Activated CD4-positive, alpha-beta T cell treated with anti-CD3 and anti-CD28 coated beads, Interleukin-2, amount 10 ng/mL, durations not matched to agents 24 days and 14 days (primary cell): ENCODE results near the gene CMTM5. TPM values are rescaled to one million over a fixed set of nuclear protein-coding genes. Genes with fewer than 3 reads are reported as not detected.
A peak's percentile ranks its signal among the peaks of the same experiment; 100 is the strongest.
"Not testable (repeated sequence)": the region's sequence is repeated elsewhere in the genome, so short reads cannot be mapped to it uniquely, and the experiment has no call there.

Experiments used
- DNase-seq: peaks from one replicate; pipeline ENCODE4 v3.0.0; 2022
- H3K27ac Mint-ChIP-seq: one replicate; pipeline ENCODE4 v1.8.0; 2022; ENCODE audit warnings: mild to moderate bottlenecking, mixed read lengths
- H3K27me3 Mint-ChIP-seq: one replicate; pipeline ENCODE4 v1.8.0; 2022; ENCODE audit warnings: mixed read lengths
- H3K36me3 Mint-ChIP-seq: one replicate; pipeline ENCODE4 v1.8.0; 2022; ENCODE audit warnings: low read depth, mild to moderate bottlenecking, mixed read lengths
- H3K4me1 Mint-ChIP-seq: one replicate; pipeline ENCODE4 v1.8.0; 2021; ENCODE audit warnings: mixed read lengths
- H3K4me3 Mint-ChIP-seq: one replicate; pipeline ENCODE4 v1.8.0; 2022; ENCODE audit warnings: mild to moderate bottlenecking, moderate library complexity, mixed read lengths
- H3K9me3 Mint-ChIP-seq: one replicate; pipeline ENCODE4 v1.8.0; 2021; ENCODE audit warnings: mixed read lengths
- intact Hi-C: fragments of 100-400 bp; cut with micrococcal nuclease; formaldehyde crosslinking; loops from one replicate; pipeline ENCODE4 v1.15.1; 2023
- total RNA-seq: library from RNA; stranded (reverse); gene quantifications from 2 replicates; pipeline ENCODE4 v1.2.3, GENCODE V29; 2022

CMTM5 gene
- total RNA-seq, 1 donor from 2014 or later = not detected

- Mint-ChIP-seq H3K27me3 (no peaks in the 10 kb centered on the region), H3K4me3 (no peak overlapping the region), H3K9me3 (no peaks in the 10 kb centered on the region), H3K36me3 (no peaks in the 10 kb centered on the region), H3K4me1 (peaks cover 2% of the 10 kb centered on the region), H3K27ac (no peak overlapping the region)
- intact Hi-C loops = no loop called here
- DNase-seq = no peak
Measured at GRCh38 chr14:23414906-23415820, 38.3 kb downstream of the CMTM5 start.

GRCh38 chr14:23415821-23416778 is 39.3 kb downstream of the CMTM5 start:
- no peaks in the 10 kb centered on the region for H3K9me3 Mint-ChIP-seq
- intact Hi-C loops = no loop called here
- H3K4me1 Mint-ChIP-seq = peaks cover 7% of the 10 kb centered on the region
- H3K4me3 Mint-ChIP-seq = no peak overlapping the region
- no peak for DNase-seq
- no peaks in the 10 kb centered on the region for H3K36me3 Mint-ChIP-seq
- H3K27me3 Mint-ChIP-seq = no peaks in the 10 kb centered on the region
- no peak overlapping the region for H3K27ac Mint-ChIP-seq

GRCh38 chr14:23416801-23417200 is 40.0 kb downstream of the CMTM5 start:
- Mint-ChIP-seq H3K4me3 (no peak overlapping the region), H3K9me3 (no peaks in the 10 kb centered on the region), H3K27ac (no peak overlapping the region), H3K4me1 (peaks cover 13% of the 10 kb centered on the region), H3K36me3 (no peaks in the 10 kb centered on the region), H3K27me3 (no peaks in the 10 kb centered on the region)
- intact Hi-C loops = no loop called here
- no peak for DNase-seq

- H3K4me1 Mint-ChIP-seq = peaks cover 17% of the 10 kb centered on the region
- H3K36me3 Mint-ChIP-seq, DNase-seq, H3K27me3 Mint-ChIP-seq, H3K9me3 Mint-ChIP-seq, H3K4me3 Mint-ChIP-seq, intact Hi-C loops, H3K27ac Mint-ChIP-seq: not testable (repeated sequence)
Measured at GRCh38 chr14:23417269-23417668, 40.4 kb downstream of the CMTM5 start.

- Mint-ChIP-seq H3K36me3 (no peaks in the 10 kb centered on the region), H3K27ac (no peak overlapping the region)
- intact Hi-C loops = no loop called here
Measured at GRCh38 chr14:23418021-23418420, 41.2 kb downstream of the CMTM5 start.

GRCh38 chr14:23419646-23420045 is 42.8 kb downstream of the CMTM5 start:
- H3K9me3 Mint-ChIP-seq, intact Hi-C loops, DNase-seq, H3K27me3 Mint-ChIP-seq, H3K36me3 Mint-ChIP-seq, H3K4me3 Mint-ChIP-seq: not testable (repeated sequence)
- peak overlapping the region; percentile 68 for H3K27ac Mint-ChIP-seq
- H3K4me1 Mint-ChIP-seq = peaks cover 17% of the 10 kb centered on the region

More at GRCh38 chr14:23418021-23418420, 41.2 kb downstream of the CMTM5 start:
- H3K4me3 Mint-ChIP-seq = no peak overlapping the region
- no peaks in the 10 kb centered on the region for H3K9me3 Mint-ChIP-seq
- no peak for DNase-seq
- no peaks in the 10 kb centered on the region for H3K27me3 Mint-ChIP-seq
- H3K4me1 Mint-ChIP-seq = peaks cover 17% of the 10 kb centered on the region

GRCh38 chr14:23421594-23421993 is 44.7 kb downstream of the CMTM5 start:
- H3K4me1 Mint-ChIP-seq = peaks cover 17% of the 10 kb centered on the region
- peak overlapping the region; percentile 85 for H3K27ac Mint-ChIP-seq
- H3K4me3 Mint-ChIP-seq = no peak overlapping the region
- peak; percentile 77 for DNase-seq
- no peaks in the 10 kb centered on the region for H3K27me3 Mint-ChIP-seq
- intact Hi-C loops = no loop called here
- H3K36me3 Mint-ChIP-seq = no peaks in the 10 kb centered on the region
- no peaks in the 10 kb centered on the region for H3K9me3 Mint-ChIP-seq

GRCh38 chr14:23423657-23424056 is 46.8 kb downstream of the CMTM5 start:
- peak overlapping the region; percentile 11 for H3K27ac Mint-ChIP-seq
- peaks cover 17% of the 10 kb centered on the region for H3K4me1 Mint-ChIP-seq

GRCh38 chr14:23425169-23425568 is 48.3 kb downstream of the CMTM5 start:
- Mint-ChIP-seq H3K27ac (no peak overlapping the region), H3K4me1 (peaks cover 15% of the 10 kb centered on the region), H3K4me3 (no peak overlapping the region), H3K27me3 (no peaks in the 10 kb centered on the region), H3K9me3 (no peaks in the 10 kb centered on the region), H3K36me3 (no peaks in the 10 kb centered on the region)
- intact Hi-C loops = no loop called here
- no peak for DNase-seq

More at GRCh38 chr14:23423657-23424056, 46.8 kb downstream of the CMTM5 start:
- no peak overlapping the region for H3K4me3 Mint-ChIP-seq
- no peaks in the 10 kb centered on the region for H3K36me3 Mint-ChIP-seq
- intact Hi-C loops = no loop called here
- H3K27me3 Mint-ChIP-seq = no peaks in the 10 kb centered on the region
- no peaks in the 10 kb centered on the region for H3K9me3 Mint-ChIP-seq
- no peak for DNase-seq

GRCh38 chr14:23425798-23426197 is 49.0 kb downstream of the CMTM5 start:
- H3K27me3 Mint-ChIP-seq = not testable (repeated sequence)

GRCh38 chr14:23428686-23429495 is 52.0 kb downstream of the CMTM5 start:
- intact Hi-C loops = no loop called here
- Mint-ChIP-seq H3K4me1 (no peaks in the 10 kb centered on the region), H3K27me3 (peaks cover 6% of the 10 kb centered on the region), H3K4me3 (no peak overlapping the region), H3K36me3 (no peaks in the 10 kb centered on the region), H3K27ac (no peak overlapping the region), H3K9me3 (no peaks in the 10 kb centered on the region)
- no peak for DNase-seq

More at GRCh38 chr14:23425798-23426197, 49.0 kb downstream of the CMTM5 start:
- DNase-seq, H3K4me3 Mint-ChIP-seq, H3K36me3 Mint-ChIP-seq, H3K27ac Mint-ChIP-seq, intact Hi-C loops, H3K9me3 Mint-ChIP-seq: not testable (repeated sequence)
- H3K4me1 Mint-ChIP-seq = peaks cover 12% of the 10 kb centered on the region
